Activated CD8-positive, alpha-beta T cell treated with anti-CD3 and anti-CD28 coated beads, Interleukin-2, amount 10 ng/mL, durations not matched to agents 7 days and 5 days (primary cell): ENCODE measurements around the gene ALKAL2. TPM values are rescaled to one million over a fixed set of nuclear protein-coding genes. Genes with fewer than 3 reads are reported as not detected.
"Not testable (repeated sequence)": the region's sequence is repeated elsewhere in the genome, so short reads cannot be mapped to it uniquely, and the experiment has no call there.

ENCODE experiments used
- ATAC-seq: fragments of 150-1000 bp; cut with Tn5 transposase; one replicate; pipeline ENCODE4 v1.10.0; 2021; ENCODE audit warnings: moderate library complexity
- CTCF ChIA-PET: fragments of 350-600 bp; sonication (Branson Sonifier 250); formaldehyde crosslinking; loops from one replicate; lab custom pipeline; 2021; ENCODE audit warnings: antibody characterized with exemption; lab: Charles Lee
- POLR2A ChIA-PET: fragments of 350-600 bp; sonication (Branson Sonifier 250); formaldehyde crosslinking; loops from one replicate; lab custom pipeline; 2021; ENCODE audit warnings: antibody characterized with exemption; lab: Charles Lee
- DNase-seq: peaks from one replicate; pipeline ENCODE4 v3.0.0-alpha.2; 2020
- H3K27ac Mint-ChIP-seq: one replicate; pipeline ENCODE4 v1.8.0; 2021; ENCODE audit warnings: mild to moderate bottlenecking, mixed read lengths
- H3K27me3 Mint-ChIP-seq: one replicate; pipeline ENCODE4 v1.8.0; 2021; ENCODE audit warnings: low read depth, mixed read lengths
- H3K36me3 Mint-ChIP-seq: one replicate; pipeline ENCODE4 v1.8.0; 2021; ENCODE audit warnings: low read depth, mixed read lengths
- H3K4me1 Mint-ChIP-seq: one replicate; pipeline ENCODE4 v1.8.0; 2021; ENCODE audit warnings: low read depth, mixed read lengths
- H3K4me3 Mint-ChIP-seq: one replicate; pipeline ENCODE4 v1.8.0; 2021; ENCODE audit warnings: mild to moderate bottlenecking, mixed read lengths
- H3K9me3 Mint-ChIP-seq: one replicate; pipeline ENCODE4 v1.8.0; 2022; ENCODE audit warnings: mixed read lengths; ENCODE audit not compliant: insufficient read depth
- total RNA-seq, 2 experiments: library from RNA; stranded (reverse); gene quantifications; one replicate each; pipeline ENCODE4 v1.2.3, GENCODE V29; 2021

ALKAL2 gene
- total RNA-seq = not detected

GRCh38 chr2:287911-288757 is at the start of gene ALKAL2:
ALKAL2 (minus strand) TSS chr2:288091; CDS start chr2:287835, 256 bp downstream.
- H3K27ac Mint-ChIP-seq = no peak within 1 kb of the TSS
- CTCF ChIA-PET = no interaction called here
- no peak within 1 kb of the TSS for H3K4me3 Mint-ChIP-seq
- DNase-seq = no peak
- no peaks in the 10 kb centered on the region for H3K9me3 Mint-ChIP-seq
- ATAC-seq = peak; percentile 52
- H3K36me3 Mint-ChIP-seq = no peaks in the 10 kb centered on the region
- POLR2A ChIA-PET = interaction anchor here (0.6 kb wide), 1 partner anchor 68 kb away, joined by 3 read pairs; no protein-coding TSS in a partner anchor
- H3K27me3 Mint-ChIP-seq = peaks cover 45% of the 10 kb centered on the region
- H3K4me1 Mint-ChIP-seq = peaks cover 9% of the 10 kb centered on the region

DNA sequence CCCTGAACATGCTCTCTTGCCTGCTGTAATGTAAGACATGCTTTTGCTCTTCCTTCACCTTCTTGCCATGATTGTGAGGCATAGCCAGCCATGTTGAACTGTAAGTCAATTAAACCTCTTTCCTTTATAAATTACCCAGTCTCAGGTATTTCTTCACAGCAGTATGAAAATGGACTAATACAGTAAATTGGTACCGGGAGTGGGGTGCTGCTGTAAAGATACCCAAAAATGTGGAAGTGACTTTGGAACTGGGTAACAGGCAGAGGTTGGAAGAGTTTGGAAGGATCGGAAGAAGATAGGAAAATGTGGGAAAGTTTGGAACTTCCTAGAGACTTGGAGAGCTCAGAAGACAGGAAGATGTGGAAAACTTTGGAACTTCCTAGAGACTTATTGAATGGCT is 49.1 kb upstream of the ALKAL2 start:
- DNase-seq, H3K27me3 Mint-ChIP-seq, H3K36me3 Mint-ChIP-seq, H3K4me1 Mint-ChIP-seq, H3K27ac Mint-ChIP-seq, H3K4me3 Mint-ChIP-seq, ATAC-seq, POLR2A ChIA-PET, CTCF ChIA-PET: not testable (repeated sequence)
- peaks cover 31% of the 10 kb centered on the region for H3K9me3 Mint-ChIP-seq

- H3K27ac Mint-ChIP-seq = no peak overlapping the region
- peaks cover 2% of the 10 kb centered on the region for H3K27me3 Mint-ChIP-seq
- DNase-seq (no peak), ATAC-seq (no peak)
- no peaks in the 10 kb centered on the region for H3K36me3 Mint-ChIP-seq
- H3K4me1 Mint-ChIP-seq = no peaks in the 10 kb centered on the region
- ChIA-PET POLR2A (no interaction called here), CTCF (no interaction called here)
- H3K9me3 Mint-ChIP-seq = peaks cover 31% of the 10 kb centered on the region
- H3K4me3 Mint-ChIP-seq = no peak overlapping the region
Observed at GRCh38 chr2:336360-336759, 48.5 kb upstream of the ALKAL2 start.

GRCh38 chr2:332592-332991 is 44.7 kb upstream of the ALKAL2 start:
- Mint-ChIP-seq H3K4me1 (no peaks in the 10 kb centered on the region), H3K27ac (no peak overlapping the region), H3K4me3 (no peak overlapping the region), H3K9me3 (peaks cover 25% of the 10 kb centered on the region), H3K27me3 (peaks cover 5% of the 10 kb centered on the region), H3K36me3 (no peaks in the 10 kb centered on the region)
- ATAC-seq = no peak
- DNase-seq = no peak
- CTCF ChIA-PET = interaction anchor here (0.6 kb wide), 1 partner anchor 25 kb away, joined by 3 read pairs; no protein-coding TSS in a partner anchor
- POLR2A ChIA-PET = no interaction called here

- POLR2A ChIA-PET = no interaction called here
Observed at GRCh38 chr2:328761-329160, 40.9 kb upstream of the ALKAL2 start.

DNA sequence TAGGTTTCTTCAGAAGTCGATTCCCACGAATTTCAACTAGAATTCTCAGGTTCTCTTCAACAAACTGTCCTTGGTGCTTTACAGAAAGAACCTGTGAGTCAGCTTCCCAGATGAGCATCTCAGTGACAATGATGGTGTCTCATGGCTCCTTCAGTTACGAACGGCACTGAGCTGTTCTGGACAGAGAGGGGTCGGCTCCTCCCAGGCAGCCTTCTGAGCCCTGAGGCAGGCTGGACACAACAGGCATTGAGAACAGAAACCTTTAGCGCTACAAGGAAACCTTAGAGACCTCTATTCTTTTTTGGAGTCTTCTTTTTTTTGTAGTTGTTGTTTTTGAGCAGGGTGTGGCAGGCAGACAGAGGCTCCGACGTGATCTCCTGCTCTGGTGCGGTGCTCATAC is 35.1 kb upstream of the ALKAL2 start:
- Mint-ChIP-seq H3K9me3 (no peaks in the 10 kb centered on the region), H3K27me3 (peaks cover 25% of the 10 kb centered on the region), H3K27ac (no peak overlapping the region), H3K4me3 (no peak overlapping the region), H3K4me1 (peaks cover 11% of the 10 kb centered on the region), H3K36me3 (peaks cover 2% of the 10 kb centered on the region)
- ChIA-PET CTCF (no interaction called here), POLR2A (no interaction called here)
- no peak for DNase-seq
- no peak for ATAC-seq

More at GRCh38 chr2:328761-329160, 40.9 kb upstream of the ALKAL2 start:
- CTCF ChIA-PET = interaction anchor here (1.3 kb wide), 1 partner anchor 11 kb away, joined by 3 read pairs; no protein-coding TSS in a partner anchor
- Mint-ChIP-seq H3K4me1 (no peaks in the 10 kb centered on the region), H3K36me3 (peaks cover 2% of the 10 kb centered on the region), H3K9me3 (peaks cover 8% of the 10 kb centered on the region), H3K4me3 (no peak overlapping the region), H3K27me3 (peaks cover 24% of the 10 kb centered on the region), H3K27ac (no peak overlapping the region)
- DNase-seq = no peak
- no peak for ATAC-seq

DNA sequence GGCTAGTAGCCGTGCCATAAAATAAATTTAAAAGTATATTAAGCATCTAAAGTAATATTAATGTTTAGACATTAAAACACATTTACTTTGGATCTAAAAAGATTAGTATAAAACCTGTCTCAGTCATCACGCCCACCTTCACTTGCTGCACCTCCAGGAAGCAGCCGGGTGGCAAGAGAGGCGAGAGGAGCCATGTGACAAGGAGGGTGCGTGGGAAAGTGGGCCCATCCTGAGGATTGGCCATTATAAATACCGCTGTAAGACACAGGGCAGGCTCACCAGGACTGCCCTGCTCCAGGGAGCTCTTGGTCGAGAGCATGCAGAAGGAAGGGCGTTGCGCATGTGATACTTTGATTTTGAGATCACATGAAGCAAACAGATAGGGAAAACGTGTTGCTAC is 34.4 kb upstream of the ALKAL2 start:
- H3K27ac Mint-ChIP-seq = no peak overlapping the region
- ATAC-seq (no peak), DNase-seq (no peak)
- H3K36me3 Mint-ChIP-seq = peaks cover 2% of the 10 kb centered on the region
- peaks cover 18% of the 10 kb centered on the region for H3K4me1 Mint-ChIP-seq
- H3K4me3 Mint-ChIP-seq = no peak overlapping the region
- ChIA-PET POLR2A (interaction anchor here (0.7 kb wide), 1 partner anchor 312 kb away, joined by 3 read pairs; no protein-coding TSS in a partner anchor), CTCF (no interaction called here)
- peaks cover 24% of the 10 kb centered on the region for H3K27me3 Mint-ChIP-seq
- no peaks in the 10 kb centered on the region for H3K9me3 Mint-ChIP-seq

DNA sequence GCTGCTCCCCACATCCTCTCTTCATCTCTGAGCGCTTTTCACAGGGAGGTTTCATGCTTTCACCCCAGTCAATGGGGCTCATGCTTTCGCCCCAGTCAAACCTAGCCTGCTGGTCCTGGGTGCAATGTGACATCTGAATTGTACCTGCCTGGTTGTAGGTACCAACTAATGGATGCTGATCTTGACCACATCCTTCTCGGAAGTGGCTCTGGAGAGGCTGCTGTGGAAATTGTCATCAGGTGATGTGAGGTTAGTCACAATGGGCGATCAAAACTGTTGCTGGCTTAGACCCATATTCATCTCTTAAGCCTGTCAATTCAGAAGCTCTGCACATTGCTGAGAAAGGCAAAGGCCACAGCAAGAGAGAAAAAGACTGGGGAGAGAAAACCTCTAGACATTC is 32.7 kb upstream of the ALKAL2 start:
- ChIA-PET POLR2A (no interaction called here), CTCF (no interaction called here)
- Mint-ChIP-seq H3K4me1 (peaks cover 21% of the 10 kb centered on the region), H3K27me3 (peaks cover 20% of the 10 kb centered on the region), H3K4me3 (no peak overlapping the region), H3K27ac (no peak overlapping the region), H3K9me3 (no peaks in the 10 kb centered on the region), H3K36me3 (no peaks in the 10 kb centered on the region)
- ATAC-seq (no peak), DNase-seq (no peak)

- peaks cover 21% of the 10 kb centered on the region for H3K4me1 Mint-ChIP-seq
- DNase-seq (no peak), ATAC-seq (no peak)
- H3K9me3 Mint-ChIP-seq = no peaks in the 10 kb centered on the region
- POLR2A ChIA-PET = no interaction called here
- H3K27ac Mint-ChIP-seq = no peak overlapping the region
- peaks cover 8% of the 10 kb centered on the region for H3K27me3 Mint-ChIP-seq
- CTCF ChIA-PET = no interaction called here
- no peak overlapping the region for H3K4me3 Mint-ChIP-seq
- no peaks in the 10 kb centered on the region for H3K36me3 Mint-ChIP-seq
Observed at GRCh38 chr2:319059-319600, 31.2 kb upstream of the ALKAL2 start.

- peaks cover 21% of the 10 kb centered on the region for H3K4me1 Mint-ChIP-seq
- DNase-seq (peak; percentile 40), ATAC-seq (peak; percentile 65)
- peaks cover 7% of the 10 kb centered on the region for H3K27me3 Mint-ChIP-seq
- H3K9me3 Mint-ChIP-seq = no peaks in the 10 kb centered on the region
- CTCF ChIA-PET = interaction anchor here (1.0 kb wide), 3 partner anchors 10 to 52 kb away, joined by 3 read pairs; no protein-coding TSS in a partner anchor
- POLR2A ChIA-PET = no interaction called here
- H3K36me3 Mint-ChIP-seq = no peaks in the 10 kb centered on the region
- H3K4me3 Mint-ChIP-seq = peak overlapping the region; percentile 22
- peak overlapping the region; percentile 72 for H3K27ac Mint-ChIP-seq
Observed at GRCh38 chr2:317501-318424, 29.9 kb upstream of the ALKAL2 start.

GRCh38 chr2:316381-316780 is 28.5 kb upstream of the ALKAL2 start:
- peaks cover 2% of the 10 kb centered on the region for H3K27me3 Mint-ChIP-seq
- peaks cover 21% of the 10 kb centered on the region for H3K4me1 Mint-ChIP-seq
- H3K4me3 Mint-ChIP-seq = no peak overlapping the region
- no peaks in the 10 kb centered on the region for H3K36me3 Mint-ChIP-seq
- POLR2A ChIA-PET = no interaction called here
- CTCF ChIA-PET = no interaction called here
- H3K27ac Mint-ChIP-seq = no peak overlapping the region
- DNase-seq (no peak), ATAC-seq (no peak)
- no peaks in the 10 kb centered on the region for H3K9me3 Mint-ChIP-seq
